Stimulated activated CD4-positive, alpha-beta T cell treated with anti-CD3 and anti-CD28 coated beads, Interleukin-1b, Interleukin-23, amount 100 ng/mL, for 4 hours (primary cell): ENCODE results near the gene NRXN3.

Experiments
- DNase-seq, 2 donors: peaks; one replicate each; pipeline ENCODE4 v3.0.0-alpha.2; 2020; ENCODE audit warnings: low read depth in 2 of 2

The NRXN3 gene

GRCh38 chr14:79467835-79468234, 1297.7 kb downstream of the NRXN3 start:
- no peak for DNase-seq

- no peak for DNase-seq
Observed at GRCh38 chr14:79468486-79468885, 1298.3 kb downstream of the NRXN3 start.

GRCh38 chr14:79473651-79474050, 1303.5 kb downstream of the NRXN3 start:
- no peak for DNase-seq

- no peak for DNase-seq
Observed at GRCh38 chr14:79475887-79476532, 1305.8 kb downstream of the NRXN3 start.

- DNase-seq: no peak
Observed at GRCh38 chr14:79476552-79476951, 1306.4 kb downstream of the NRXN3 start.

GRCh38 chr14:79480212-79480611, 1310.0 kb downstream of the NRXN3 start:
- no peak for DNase-seq

- no peak for DNase-seq
Observed at GRCh38 chr14:79482825-79483224, 1312.7 kb downstream of the NRXN3 start.

GRCh38 chr14:79483477-79484388, 1313.6 kb downstream of the NRXN3 start:
- DNase-seq: no peak

- no peak for DNase-seq
Observed at GRCh38 chr14:79487632-79488031, 1317.5 kb downstream of the NRXN3 start.

GRCh38 chr14:79491161-79491560, 1321.0 kb downstream of the NRXN3 start:
- DNase-seq: no peak

- DNase-seq: no peak
Observed at GRCh38 chr14:79493081-79493645, 1323.0 kb downstream of the NRXN3 start.

- DNase-seq: no peak
Observed at GRCh38 chr14:79496701-79497100, 1326.5 kb downstream of the NRXN3 start.

- DNase-seq: no peak
Observed at GRCh38 chr14:79500489-79500888, 1330.3 kb downstream of the NRXN3 start.

- DNase-seq: no peak
Observed at GRCh38 chr14:79502136-79502750, 1332.1 kb downstream of the NRXN3 start.

- DNase-seq: no peak
Observed at GRCh38 chr14:79502751-79503148, 1332.6 kb downstream of the NRXN3 start.

GRCh38 chr14:79510659-79511058, 1340.5 kb downstream of the NRXN3 start:
- no peak for DNase-seq

GRCh38 chr14:79511146-79511545, 1341.0 kb downstream of the NRXN3 start:
- DNase-seq: no peak

GRCh38 chr14:79513446-79513845, 1343.3 kb downstream of the NRXN3 start:
- DNase-seq: no peak

- DNase-seq: no peak
Observed at GRCh38 chr14:79514700-79515099, 1344.5 kb downstream of the NRXN3 start.

GRCh38 chr14:79515158-79515557, 1345.0 kb downstream of the NRXN3 start:
- no peak for DNase-seq

- DNase-seq: no peak
Observed at GRCh38 chr14:79516009-79516408, 1345.8 kb downstream of the NRXN3 start.

- DNase-seq: no peak
Observed at GRCh38 chr14:79525416-79525815, 1355.2 kb downstream of the NRXN3 start.
